GM21526 (cell line): ENCODE data around the gene HYCC2.
"Not testable (repeated sequence)": the region's sequence is repeated elsewhere in the genome, so short reads cannot be mapped to it uniquely, and the experiment has no call there.

Experiments used
- ATAC-seq: cut with Tn5 transposase; IDR thresholded peaks from one replicate; pipeline ENCODE4 v1.9.1; 2021; ENCODE audit warnings: moderate library complexity; ENCODE audit not compliant: unreplicated experiment, low FRiP score

Gene HYCC2

DNA sequence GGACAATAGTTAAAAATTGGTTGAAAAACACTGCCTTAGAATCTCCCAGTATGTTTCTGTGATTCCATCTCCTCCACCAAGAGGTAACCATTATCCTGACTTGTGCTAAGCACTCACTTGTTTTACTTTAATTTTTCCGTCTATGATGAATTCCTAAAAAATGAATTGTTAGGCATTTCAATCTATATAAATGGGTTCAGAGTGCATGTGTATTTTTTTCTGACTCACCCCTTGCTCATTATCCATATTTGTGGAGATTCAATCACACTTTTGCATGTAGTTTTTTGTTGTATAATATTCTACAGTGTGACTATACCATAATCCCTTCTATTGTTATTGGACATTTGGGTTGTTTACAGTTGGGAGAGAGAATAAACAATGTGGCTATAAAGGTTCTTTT is 1.6 kb upstream of the HYCC2 start:
- no peak for ATAC-seq

DNA sequence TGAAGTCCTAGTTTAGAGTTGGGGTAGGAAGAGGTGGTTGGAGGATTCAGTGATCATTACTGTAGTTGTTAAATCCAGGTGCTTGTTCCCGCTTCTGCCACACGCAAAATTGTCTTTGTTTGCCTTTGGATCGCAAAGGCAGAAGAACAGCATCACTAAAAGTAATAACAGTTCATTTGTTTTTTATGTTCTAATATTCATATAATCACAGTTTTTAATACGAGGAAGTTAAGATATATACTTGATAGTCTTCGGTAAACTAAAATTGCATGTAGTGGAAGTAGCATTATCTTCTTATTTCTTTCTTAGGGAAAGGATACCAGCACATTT is 695 bp upstream of the HYCC2 start:
- no peak for ATAC-seq

DNA sequence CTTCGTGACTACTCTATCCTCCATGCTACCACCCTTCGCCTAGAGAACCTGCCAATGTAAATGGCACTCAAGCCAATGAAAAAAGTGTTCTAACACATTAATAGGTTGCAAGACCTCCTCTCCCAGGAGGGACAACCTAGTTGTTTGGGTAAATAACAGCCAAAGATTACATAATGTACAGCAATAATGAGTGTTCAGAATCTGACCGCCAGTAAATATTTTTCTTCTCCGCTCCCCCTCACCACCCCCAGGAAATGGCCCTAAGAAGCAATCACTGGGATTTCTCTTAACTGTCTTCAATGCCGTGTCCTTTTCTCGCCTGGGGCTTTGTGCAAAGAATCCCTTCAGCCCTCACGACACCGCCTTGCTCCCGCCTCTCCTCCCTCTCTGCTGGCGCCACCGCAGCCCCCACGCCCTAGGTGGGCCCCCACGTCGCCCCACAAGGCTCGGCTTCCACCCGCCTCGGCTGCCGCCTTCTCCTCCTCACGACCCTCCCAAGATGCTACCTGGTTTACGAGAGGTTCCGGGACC is 458 bp downstream of the HYCC2 start:
- peak; percentile 16 for ATAC-seq

DNA sequence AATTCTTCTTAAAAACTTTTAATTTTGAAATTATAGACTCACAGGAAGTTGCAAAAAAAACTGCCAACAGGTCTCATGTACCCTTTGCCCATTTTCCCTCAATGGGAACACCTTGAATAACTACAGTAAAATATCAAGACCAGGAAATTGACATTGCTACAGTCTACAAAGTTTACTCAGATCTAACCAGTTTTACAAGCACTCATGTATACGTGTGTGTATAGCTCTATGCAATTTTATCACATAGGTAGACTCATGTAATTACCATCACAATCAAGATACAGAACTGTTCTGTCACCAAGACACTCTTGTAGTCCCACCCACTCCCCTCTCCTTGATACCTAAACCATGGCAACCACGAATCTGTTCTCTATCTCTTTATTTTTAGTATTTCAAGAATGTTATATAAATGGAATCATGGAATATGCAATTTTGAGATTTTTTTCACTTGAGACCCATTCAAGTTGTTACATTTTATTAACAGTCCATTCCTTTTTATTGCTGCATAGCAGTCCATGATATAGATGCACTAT is 6.6 kb downstream of the HYCC2 start:
- no peak for ATAC-seq

DNA sequence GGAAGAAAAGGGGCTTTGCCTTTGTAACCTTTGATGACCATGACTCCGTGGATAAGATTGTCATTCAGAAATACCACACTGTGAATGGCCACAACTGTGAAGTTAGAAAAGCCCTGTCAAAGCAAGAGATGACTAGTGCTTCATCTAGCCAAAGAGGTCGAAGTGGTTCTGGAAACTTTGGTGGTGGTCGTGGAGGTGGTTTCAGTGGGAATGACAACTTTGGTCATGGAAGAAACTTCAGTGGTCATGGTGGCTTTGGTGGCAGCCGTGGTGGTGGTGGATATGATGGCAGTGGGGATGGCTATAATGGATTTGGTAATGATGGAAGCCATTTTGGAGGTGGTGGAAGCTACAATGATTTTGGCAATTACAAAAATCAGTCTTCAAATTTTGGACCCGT is 8.0 kb downstream of the HYCC2 start:
- ATAC-seq, result not testable (repeated sequence)

DNA sequence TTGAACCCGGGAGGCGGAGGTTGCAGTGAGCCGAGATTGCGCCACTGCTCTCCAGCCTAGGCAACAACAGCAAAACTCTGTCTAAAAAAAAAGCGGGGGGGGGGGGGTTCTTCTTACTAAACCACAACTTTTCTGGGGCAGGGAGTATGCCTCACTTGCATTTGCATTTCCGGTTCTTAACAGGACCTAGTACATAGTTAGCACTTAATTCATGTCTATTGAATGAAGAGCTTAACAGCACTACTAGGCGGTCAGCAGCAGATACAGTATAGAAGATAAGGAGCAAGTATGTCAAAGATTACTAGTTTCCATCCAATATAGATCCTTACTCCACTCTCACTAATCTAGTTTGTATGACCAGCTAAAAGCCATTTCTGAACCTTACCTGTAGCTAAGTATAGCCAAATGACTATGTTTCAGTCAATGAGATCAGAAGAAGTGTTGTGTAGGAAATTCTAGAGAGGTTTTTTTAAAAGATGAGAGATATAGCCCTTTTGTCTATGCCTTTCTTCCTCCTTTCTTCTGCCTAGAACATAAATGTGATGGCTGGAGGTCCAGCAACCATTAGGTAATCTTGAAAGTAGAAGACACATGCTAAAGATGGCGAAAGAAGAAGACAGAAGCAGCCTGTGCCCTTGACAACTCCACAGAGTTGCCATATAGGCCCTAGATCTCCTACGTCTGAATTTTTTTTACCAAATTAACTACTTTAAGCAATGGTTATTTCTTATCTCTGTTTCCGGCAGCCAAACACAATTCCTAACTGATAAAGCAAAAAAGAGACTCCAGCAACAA is 11.3 kb downstream of the HYCC2 start:
- ATAC-seq, result no peak

DNA sequence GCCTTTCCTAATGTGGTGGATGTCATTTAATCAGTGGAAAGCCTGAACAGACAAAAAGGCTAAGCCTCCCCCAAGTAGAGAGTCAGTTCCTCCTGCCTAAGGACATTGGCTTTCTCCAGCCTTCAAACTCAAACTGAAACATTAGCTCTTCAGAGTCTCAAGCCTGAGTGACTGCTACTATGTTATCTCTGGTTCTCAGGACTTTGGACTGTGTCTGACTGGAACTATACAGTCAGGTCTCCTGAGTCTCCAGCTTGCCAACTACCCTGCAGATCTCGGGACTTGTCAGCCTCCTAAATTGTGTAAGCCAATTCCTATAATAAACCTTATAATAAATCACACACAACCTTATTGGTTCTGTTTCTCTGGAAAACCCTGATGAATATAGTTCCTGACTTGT is 12.6 kb downstream of the HYCC2 start:
- ATAC-seq, result no peak

DNA sequence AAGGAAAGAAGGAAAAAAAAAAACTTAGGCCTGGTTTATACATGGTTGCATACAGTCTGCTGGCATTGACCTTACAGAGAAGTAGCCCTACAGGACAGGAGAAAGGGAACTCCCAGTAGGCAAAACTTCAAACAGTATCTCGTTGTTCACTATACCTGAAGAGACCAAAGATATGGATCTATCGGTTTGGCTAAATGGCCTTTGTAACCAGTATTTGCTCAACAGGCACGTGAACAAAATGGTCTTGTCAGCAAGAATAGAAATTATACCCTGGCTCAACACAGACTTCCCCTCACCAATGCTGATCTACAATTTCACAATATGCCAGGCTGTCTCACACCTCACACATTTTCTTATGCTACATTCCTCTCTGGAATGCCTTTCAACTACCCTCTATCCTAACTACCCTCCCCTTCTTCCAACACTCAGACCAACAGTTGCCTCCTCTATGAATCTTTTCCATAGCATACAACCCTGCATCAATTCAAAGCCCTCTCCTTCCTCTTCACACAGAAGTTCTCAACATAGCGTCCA is 13.7 kb downstream of the HYCC2 start:
- no peak for ATAC-seq

DNA sequence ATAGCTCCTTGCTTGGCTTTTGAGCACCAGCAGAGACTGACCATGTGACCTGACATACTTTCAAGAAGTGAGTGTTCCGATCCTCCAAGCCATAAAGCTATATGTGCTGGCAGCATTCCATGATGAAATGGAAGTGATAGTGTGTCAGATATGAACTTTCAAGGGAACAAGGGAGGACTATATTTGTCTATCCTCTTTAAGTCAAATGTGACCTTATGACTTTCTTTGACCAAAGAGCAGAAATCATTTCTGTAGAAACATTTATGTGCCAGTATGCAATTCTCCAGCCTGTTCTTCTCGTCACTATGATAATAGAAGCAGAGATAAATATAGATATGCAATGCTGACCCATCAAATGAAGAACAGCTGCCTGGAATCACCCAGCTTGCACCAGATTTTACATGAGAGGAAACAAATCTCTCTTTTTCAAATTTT is 14.4 kb downstream of the HYCC2 start:
- no peak for ATAC-seq

DNA sequence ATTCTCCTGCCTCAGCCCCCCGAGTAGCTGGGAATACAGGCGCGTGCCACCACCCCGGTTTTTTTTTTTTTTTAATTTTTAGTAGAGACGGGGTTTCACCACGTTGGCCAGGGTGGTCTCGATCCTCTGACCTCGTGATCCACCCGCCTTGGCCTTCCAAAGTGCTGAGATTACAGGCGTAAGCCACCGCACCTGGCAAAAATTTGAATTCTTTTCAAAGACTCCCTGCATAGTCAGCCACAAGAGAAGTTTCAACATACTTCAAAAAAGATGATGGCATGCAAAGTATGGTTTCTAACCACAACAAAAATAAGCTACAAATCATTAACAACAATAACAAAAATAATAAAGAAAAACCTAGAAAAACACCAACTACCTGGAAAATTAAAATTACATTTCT is 22.0 kb downstream of the HYCC2 start:
- ATAC-seq, result no peak

DNA sequence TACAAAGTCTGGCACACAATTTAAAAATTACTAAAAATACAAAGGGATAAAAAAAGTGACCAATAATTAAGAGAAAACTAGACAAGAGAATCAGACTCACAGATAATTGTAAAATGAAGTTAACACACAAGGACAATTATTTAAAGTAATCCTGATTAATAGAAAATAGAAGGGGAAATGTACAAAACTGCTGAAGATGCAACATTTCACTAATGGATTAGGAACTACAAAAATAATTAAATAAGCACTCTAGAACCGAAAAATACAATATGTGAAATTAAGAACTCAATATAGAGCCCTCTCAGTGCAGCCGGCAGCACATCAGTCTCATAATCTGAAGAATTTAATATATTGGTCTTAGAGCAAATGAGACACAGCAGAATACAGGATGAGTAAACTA is 24.6 kb downstream of the HYCC2 start:
- no peak for ATAC-seq

DNA sequence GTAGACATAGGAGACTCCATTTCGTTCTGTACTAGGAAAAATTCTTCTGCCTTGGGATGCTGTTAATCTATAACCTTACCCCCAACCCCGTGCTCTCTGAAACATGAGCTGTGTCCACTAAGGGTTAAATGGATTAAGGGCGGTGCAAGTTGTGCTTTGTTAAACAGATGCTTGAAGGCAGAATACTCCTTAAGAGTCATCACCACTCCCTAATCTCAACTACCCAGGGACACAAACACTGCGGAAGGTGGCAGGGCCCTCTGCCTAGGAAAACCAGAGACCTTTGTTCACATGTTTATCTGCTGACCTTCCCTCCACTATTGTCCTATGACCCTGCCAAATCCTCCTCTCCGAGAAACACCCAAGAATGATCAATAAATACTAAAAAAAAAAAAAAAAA is 28.4 kb downstream of the HYCC2 start:
- ATAC-seq, result not testable (repeated sequence)

DNA sequence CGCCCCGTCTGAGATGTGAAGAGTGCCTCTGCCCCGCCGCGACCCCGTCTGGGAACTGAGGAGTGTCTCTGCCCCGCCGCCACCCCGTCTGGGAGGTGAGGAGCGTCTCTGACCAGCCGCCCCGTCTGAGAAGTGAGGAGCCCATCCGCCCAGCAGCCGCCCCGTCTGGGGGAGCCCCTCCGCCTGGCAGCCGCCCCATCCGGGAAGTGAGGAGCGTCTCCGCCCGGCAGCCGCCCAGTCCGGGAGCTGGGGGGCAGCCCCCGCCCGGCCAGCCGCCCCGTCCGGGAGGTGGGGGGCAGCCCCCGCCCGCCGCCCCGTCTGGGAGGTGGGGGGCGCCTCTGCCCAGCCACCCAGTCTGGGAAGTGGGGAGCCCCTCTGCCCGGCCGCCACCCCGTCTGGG is 29.0 kb downstream of the HYCC2 start:
- ATAC-seq, result not testable (repeated sequence)

DNA sequence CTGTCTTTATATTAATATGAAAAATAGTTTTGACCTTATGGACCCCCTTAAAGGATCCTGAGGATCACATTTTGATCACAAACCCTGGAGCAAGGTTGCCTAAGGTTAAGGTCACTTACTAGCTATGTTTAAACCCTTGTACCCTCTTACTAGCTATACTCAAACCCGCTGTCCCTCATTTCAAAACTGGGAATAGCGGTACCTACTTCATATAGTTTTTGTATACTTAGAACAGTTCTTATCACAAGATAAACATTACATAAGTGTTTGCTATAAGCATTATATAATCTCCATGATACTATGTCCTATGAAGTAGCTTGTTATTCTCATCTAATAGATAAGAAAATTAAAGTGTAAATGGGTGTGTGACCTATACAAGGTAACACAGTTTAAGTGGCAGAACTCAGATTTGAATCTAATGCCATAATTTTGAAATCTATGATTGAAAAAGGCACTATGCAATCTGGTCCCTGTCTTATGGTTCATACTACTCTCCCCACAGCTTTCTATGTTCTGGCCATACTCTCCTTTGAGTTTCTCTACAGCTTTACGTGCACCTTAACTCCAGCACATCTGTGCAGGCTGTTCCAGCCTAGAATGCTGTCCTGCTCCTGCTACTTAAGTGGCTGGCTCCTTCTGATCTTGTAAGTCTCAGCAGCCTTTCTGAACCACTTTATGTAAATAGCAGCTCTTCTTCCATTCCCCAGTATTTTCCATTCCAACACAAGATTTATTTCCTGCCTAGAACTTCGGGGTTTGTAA is 30.4 kb downstream of the HYCC2 start:
- ATAC-seq, result no peak

DNA sequence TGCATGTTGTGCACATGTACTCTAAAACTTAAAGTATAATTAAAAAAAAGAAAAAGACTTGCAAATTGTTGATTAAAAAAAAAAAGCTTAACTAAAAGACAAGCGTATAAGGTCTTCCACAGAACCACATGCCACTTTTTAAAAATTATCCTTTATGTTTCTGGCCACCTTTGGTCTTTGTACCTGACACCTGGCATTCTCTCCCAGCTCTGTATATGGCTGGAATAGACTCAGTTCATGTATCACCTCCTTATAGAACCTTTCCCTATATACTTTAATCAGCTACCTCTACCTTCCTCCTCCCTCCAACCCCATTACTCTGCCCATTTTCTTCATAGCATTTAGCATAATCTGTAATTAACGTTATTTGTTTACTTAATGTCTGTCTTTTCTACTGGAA is 32.6 kb downstream of the HYCC2 start:
- ATAC-seq, result no peak

DNA sequence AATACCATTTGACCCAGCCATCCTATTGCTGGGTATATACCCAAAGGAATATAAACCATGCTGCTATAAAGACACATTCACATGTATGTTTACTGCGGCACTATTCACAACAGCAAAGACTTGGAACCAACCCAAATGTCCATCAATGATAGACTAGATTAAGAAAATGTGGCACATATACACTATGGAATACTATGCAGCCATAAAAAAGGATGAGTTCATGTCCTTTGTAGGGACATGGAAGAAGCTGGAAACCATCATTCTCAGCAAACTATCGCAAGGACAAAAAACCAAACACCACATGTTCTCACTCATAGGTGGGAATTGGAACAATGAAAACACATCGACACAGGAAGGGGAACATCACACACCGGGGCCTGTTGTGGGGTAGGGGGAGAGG is 33.1 kb downstream of the HYCC2 start:
- not testable (repeated sequence) for ATAC-seq

DNA sequence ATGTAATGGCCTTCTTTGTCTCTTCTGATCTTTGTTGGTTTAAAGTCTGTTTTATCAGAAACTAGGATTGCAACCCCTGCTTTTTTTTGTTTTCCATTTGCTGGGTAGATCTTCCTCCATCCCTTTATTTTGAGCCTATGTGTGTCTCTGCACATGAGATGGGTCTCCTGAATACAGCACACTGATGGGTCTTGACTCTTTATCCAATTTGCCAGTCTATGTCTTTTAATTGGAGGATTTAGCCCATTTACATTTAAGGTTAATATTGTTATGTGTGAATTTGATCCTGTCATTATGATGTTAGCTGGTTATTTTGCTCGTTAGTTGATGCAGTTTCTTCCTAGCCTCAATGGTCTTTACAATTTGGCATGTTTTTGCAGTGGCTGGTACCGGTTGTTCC is 37.1 kb downstream of the HYCC2 start:
- not testable (repeated sequence) for ATAC-seq

DNA sequence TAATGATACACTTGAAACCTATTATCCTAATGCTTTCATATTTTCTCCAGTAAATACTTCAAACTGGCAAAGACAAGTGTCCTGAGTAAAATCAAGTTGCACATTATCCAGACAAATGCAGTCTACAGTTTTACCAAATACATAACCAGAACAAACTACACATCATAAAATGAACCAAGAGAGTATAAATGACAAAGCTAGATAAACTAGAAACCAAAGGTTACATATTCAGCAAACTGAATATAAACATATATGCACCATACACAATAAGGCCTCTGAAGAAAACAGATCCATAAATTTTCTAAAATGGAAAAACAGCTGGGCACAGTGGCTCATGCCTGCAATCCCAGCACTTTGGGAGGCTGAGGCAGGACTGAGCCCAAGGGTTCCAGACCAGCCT is 47.0 kb downstream of the HYCC2 start:
- ATAC-seq, result no peak

DNA sequence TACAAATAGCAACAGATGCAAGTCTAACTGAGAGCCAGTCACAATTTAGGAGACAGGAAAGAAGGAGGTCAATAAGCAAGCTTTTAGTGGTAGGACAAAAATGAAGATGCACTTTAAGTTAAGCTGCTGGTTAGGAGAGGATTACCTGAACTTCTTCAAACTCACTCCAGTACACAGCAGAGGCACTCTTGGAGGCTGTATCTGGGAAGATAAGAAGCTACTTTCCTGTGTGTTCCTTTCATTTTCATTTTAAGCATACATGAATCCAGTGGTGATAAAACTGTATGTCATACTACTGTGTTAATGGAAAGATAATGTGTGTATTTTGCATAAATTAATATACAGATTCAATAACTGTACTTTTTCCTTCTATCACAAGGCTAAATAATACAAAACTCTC is 49.6 kb downstream of the HYCC2 start:
- ATAC-seq, result no peak
